Tibial nerve (tissue), 4 donors: Measurements from ENCODE around the gene ST6GALNAC3. TPM values are rescaled to one million over a fixed set of nuclear protein-coding genes. Genes with fewer than 3 reads are reported as not detected.

ENCODE experiments used
- DNase-seq, 2 donors: peaks; one replicate each; pipeline ENCODE4 v3.0.0-alpha.2; 2019; ENCODE audit warnings: low spot score in 2 of 2
- H3K27ac ChIP-seq, 4 donors: fragments of 200-600 bp; sonication (generic) in 3 of 4; one replicate each; pipeline ENCODE4 v1.5.1; 2017 to 2019; ENCODE audit warnings: mild to moderate bottlenecking in 1 of 4
- H3K27me3 ChIP-seq, 2 donors: fragments of 200-600 bp; sonication (generic) in 1 of 2; one replicate each; pipeline versions ENCODE4 v1.5.1 to v1.6.0; 2017 to 2019
- H3K36me3 ChIP-seq, 3 donors: fragments of 200-600 bp; sonication (generic); one replicate each; pipeline ENCODE4 v1.5.1; 2018 to 2019
- H3K4me1 ChIP-seq, 4 donors: fragments of 200-600 bp; sonication (generic) in 3 of 4; one replicate each; pipeline ENCODE4 v1.5.1; 2017 to 2019
- H3K4me3 ChIP-seq, 4 donors: fragments of 200-600 bp; sonication (generic) in 3 of 4; one replicate each; pipeline ENCODE4 v1.5.1; 2017 to 2019; ENCODE audit warnings: mild to moderate bottlenecking in 1 of 4, moderate library complexity in 1 of 4
- H3K9me3 ChIP-seq, 4 donors: fragments of 200-600 bp; sonication (generic) in 3 of 4; one replicate each; pipeline ENCODE4 v1.5.1; 2017 to 2019
- EP300 ChIP-seq, 2 donors: sonication (generic); formaldehyde crosslinking; IDR thresholded peaks; one replicate each; pipeline ENCODE4 v1.6.1; 2017; ENCODE audit warnings: antibody characterized with exemption in 2 of 2, mild to moderate bottlenecking in 1 of 2
- POLR2A ChIP-seq, 2 donors: fragments of 450-650 bp; IDR thresholded peaks; one replicate each; pipeline ENCODE4 v1.6.1; 2017; ENCODE audit warnings: antibody characterized with exemption in 2 of 2, mild to moderate bottlenecking in 2 of 2, moderate library complexity in 2 of 2
- WGBS, 2 donors: methylation state at CpG; one replicate each; pipeline ENCODE4 v1.1.5; 2018; 5-methylcytosine and 5-hydroxymethylcytosine counted together
- total RNA-seq, 4 donors: library from RNA; depleted of rRNA; stranded (reverse); fragments of >200 nt; gene quantifications; one replicate each; pipeline ENCODE4 v1.1.0, GENCODE V29; 2016
- TF ChIP-seq, protein P1 (sequence below), 5 experiments: fragments of 200-600 bp in 3 of 5; fragments of 450-650 bp in 2 of 5; sonication (generic) in 3 of 5; IDR thresholded peaks; one replicate each; pipeline ENCODE4 v1.5.1; 2016 to 2019; ENCODE audit warnings: antibody characterized with exemption in 5 of 5, mild to moderate bottlenecking in 3 of 5, moderate library complexity in 2 of 5

Gene ST6GALNAC3
- total RNA-seq, 4 donors from 2014 or later: 2.7 to 6.6 (median 4.9) TPM

DNA sequence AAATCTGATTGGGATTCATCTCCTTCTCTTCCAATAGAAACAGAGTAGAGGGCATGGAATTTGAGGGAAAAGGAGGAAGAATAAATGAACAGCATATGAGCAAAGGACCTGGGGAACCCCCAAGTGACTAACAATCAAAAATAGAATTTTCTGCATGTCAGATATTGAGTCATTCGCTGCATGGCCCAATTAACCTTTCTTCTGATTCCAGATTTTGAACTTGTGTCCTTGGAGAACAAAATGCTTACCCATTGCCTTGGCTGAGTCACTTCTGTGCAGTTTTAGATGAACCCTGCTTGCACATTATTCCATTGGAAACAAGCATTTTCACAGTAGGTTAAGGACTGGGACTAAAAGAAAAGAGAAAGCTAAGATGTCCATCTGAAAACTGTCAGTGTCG, 390.5 kb downstream of the ST6GALNAC3 start:
- H3K4me3 ChIP-seq: no peak overlapping the region
- DNase-seq: no peak
- H3K27me3 ChIP-seq: no peaks in the 10 kb centered on the region
- no peaks in the 10 kb centered on the region for H3K4me1 ChIP-seq
- H3K36me3 ChIP-seq: no peaks in the 10 kb centered on the region
- TF ChIP-seq POLR2A (IDR thresholded peaks at IDR 0.05): no peak
- TF ChIP-seq EP300 (IDR thresholded peaks at IDR 0.05): no peak
- TF ChIP-seq, protein P1, sequence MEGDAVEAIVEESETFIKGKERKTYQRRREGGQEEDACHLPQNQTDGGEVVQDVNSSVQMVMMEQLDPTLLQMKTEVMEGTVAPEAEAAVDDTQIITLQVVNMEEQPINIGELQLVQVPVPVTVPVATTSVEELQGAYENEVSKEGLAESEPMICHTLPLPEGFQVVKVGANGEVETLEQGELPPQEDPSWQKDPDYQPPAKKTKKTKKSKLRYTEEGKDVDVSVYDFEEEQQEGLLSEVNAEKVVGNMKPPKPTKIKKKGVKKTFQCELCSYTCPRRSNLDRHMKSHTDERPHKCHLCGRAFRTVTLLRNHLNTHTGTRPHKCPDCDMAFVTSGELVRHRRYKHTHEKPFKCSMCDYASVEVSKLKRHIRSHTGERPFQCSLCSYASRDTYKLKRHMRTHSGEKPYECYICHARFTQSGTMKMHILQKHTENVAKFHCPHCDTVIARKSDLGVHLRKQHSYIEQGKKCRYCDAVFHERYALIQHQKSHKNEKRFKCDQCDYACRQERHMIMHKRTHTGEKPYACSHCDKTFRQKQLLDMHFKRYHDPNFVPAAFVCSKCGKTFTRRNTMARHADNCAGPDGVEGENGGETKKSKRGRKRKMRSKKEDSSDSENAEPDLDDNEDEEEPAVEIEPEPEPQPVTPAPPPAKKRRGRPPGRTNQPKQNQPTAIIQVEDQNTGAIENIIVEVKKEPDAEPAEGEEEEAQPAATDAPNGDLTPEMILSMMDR (IDR thresholded peaks at IDR 0.05): no peak
- H3K27ac ChIP-seq: peak overlapping the region in 1 of 4 donors; percentile 14
- 59 to 73% methylated on average over 2 of the region's 2 CpGs for whole genome bisulfite sequencing, 2 donors
- H3K9me3 ChIP-seq: no peaks in the 10 kb centered on the region

DNA sequence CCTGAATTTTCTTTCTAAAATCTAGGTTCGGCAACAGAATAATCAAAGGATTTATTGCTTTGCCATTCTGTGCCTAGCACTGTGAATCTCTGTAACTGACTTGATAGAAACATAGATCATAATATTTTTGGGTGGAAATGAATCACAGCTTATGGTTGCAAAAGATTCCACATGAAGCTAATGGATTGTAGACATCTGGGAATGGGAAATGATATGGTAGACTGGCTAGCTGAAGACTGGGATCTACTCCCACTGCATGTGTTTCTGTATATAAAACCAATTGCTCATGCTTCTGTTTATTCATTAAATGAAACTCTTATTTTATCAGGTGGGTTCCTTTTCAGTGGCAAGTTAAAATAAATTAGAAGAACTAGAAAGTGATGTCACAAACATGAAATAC, 395.6 kb downstream of the ST6GALNAC3 start:
- no peaks in the 10 kb centered on the region for H3K4me1 ChIP-seq
- H3K9me3 ChIP-seq: no peaks in the 10 kb centered on the region
- no peaks in the 10 kb centered on the region for H3K27me3 ChIP-seq
- H3K27ac ChIP-seq: no peak overlapping the region
- no peak for DNase-seq
- 97 to 100% methylated on average over 1 of the region's 1 CpG for WGBS, 2 donors
- TF ChIP-seq POLR2A (IDR thresholded peaks at IDR 0.05) (no peak), EP300 (IDR thresholded peaks at IDR 0.05) (no peak)
- TF ChIP-seq, protein P1 (IDR thresholded peaks at IDR 0.05): no peak
- no peak overlapping the region for H3K4me3 ChIP-seq
- H3K36me3 ChIP-seq: no peaks in the 10 kb centered on the region

DNA sequence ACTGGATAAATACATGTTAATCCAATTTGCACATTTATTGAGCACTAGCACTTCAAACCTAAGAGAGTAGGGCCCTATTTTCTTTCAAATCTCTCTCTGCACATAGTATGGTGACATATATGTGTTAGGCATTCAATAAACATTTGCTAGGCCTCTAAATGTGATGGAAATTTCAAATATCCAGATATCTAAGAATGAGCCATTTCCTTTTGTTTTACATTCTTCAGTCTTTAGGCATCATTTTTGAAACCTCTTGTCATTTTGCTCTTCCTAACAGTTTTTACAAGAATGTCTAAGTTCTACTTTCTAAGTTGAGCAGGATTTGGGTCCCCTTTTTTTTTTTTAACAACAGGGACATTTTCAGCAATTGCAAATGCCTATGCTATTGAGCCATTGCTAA, 397.0 kb downstream of the ST6GALNAC3 start:
- DNase-seq: no peak
- Histone ChIP-seq H3K9me3 (peaks cover 0 to 4% (median 0%) of the 10 kb centered on the region in 4 donors), H3K4me1 (no peaks in the 10 kb centered on the region), H3K27ac (no peak overlapping the region), H3K4me3 (no peak overlapping the region), H3K36me3 (no peaks in the 10 kb centered on the region), H3K27me3 (no peaks in the 10 kb centered on the region)
- TF ChIP-seq EP300 (IDR thresholded peaks at IDR 0.05) (no peak), POLR2A (IDR thresholded peaks at IDR 0.05) (no peak)
- TF ChIP-seq, protein P1 (IDR thresholded peaks at IDR 0.05): no peak

DNA sequence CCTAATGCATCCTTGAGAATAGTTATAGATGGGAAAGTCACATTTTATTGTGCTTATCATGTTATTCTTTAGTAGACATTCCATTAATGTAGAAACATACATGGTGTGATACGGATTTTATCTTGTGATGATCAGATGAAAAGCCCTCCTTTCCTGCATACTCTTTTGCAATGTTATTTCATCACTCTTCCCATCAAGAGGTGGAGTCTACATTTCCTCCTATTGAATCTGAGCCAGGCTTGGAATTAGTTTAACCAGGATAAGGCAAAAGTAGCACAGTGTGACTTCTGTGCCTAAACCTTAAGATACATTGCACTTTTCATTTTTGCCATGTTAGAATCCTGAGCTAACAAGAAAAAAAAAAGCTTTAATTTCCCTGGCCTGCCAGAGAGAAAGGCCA, 399.0 kb downstream of the ST6GALNAC3 start:
- Histone ChIP-seq H3K4me1 (no peaks in the 10 kb centered on the region), H3K36me3 (no peaks in the 10 kb centered on the region), H3K4me3 (no peak overlapping the region), H3K27me3 (no peaks in the 10 kb centered on the region), H3K9me3 (peaks cover 0 to 4% (median 0%) of the 10 kb centered on the region in 4 donors), H3K27ac (no peak overlapping the region)
- DNase-seq: no peak
- WGBS, 2 donors: 79 to 81% methylated on average over 1 of the region's 1 CpG
- TF ChIP-seq POLR2A (IDR thresholded peaks at IDR 0.05) (no peak), EP300 (IDR thresholded peaks at IDR 0.05) (no peak)
- TF ChIP-seq, protein P1 (IDR thresholded peaks at IDR 0.05): no peak

DNA sequence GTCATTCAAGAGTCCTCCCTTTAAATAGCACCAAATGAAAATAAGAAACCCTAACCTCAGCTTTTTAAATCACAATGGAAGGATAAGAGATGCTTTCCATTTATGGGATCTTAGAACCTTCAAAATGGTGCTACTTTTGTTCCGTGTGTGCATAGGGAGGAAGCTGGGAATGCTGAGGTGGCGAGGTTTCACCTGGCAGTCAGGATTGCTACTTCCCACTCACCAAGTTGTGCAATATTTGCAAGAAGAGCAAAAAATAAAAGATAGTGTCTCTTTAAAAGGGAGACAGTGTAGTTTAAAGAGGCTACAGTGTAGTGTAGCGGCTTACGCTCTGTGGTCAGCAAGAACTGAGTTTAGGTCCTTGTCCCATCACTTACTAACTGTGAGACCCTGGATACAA, 400.4 kb downstream of the ST6GALNAC3 start:
- TF ChIP-seq, protein P1 (IDR thresholded peaks at IDR 0.05): no peak
- no peak for TF ChIP-seq POLR2A (IDR thresholded peaks at IDR 0.05)
- no peak for TF ChIP-seq EP300 (IDR thresholded peaks at IDR 0.05)
- 79 to 92% methylated on average over 4 of the region's 4 CpGs for WGBS, 2 donors

More for the DNA sequence above, 400.4 kb downstream of the ST6GALNAC3 start:
- no peaks in the 10 kb centered on the region for H3K27me3 ChIP-seq
- peaks cover 0 to 4% (median 0%) of the 10 kb centered on the region in 4 donors for H3K9me3 ChIP-seq
- no peak overlapping the region for H3K27ac ChIP-seq
- H3K4me1 ChIP-seq: no peaks in the 10 kb centered on the region
- no peak overlapping the region for H3K4me3 ChIP-seq
- H3K36me3 ChIP-seq: no peaks in the 10 kb centered on the region
- no peak for DNase-seq
